Measurements from ENCODE around the gene RAB6A. TPM values are rescaled to one million over a fixed set of nuclear protein-coding genes. Genes with fewer than 3 reads are reported as not detected.

RAB6A gene
- total and polyA plus RNA-seq, 2 of the 8 experiments (the other 6 are each of a cell fraction or from before 2014, with no cell fraction given): 24.4 to 88.6 TPM

GRCh38 chr11:73752903-73753302, 8.0 kb downstream of the RAB6A start:
- Histone ChIP-seq H3K4me3 (ENCODE audit: extremely low read depth in 1 of 4, insufficient read depth in 2 of 4, low read depth in 3 of 4, low read length in 4 of 4) (no peak overlapping the region), H3K36me3 (ENCODE audit: control insufficient read depth in 2 of 4, insufficient read depth in 4 of 4, low read length in 3 of 4) (no peaks in the 10 kb centered on the region), H2BK15ac (ENCODE audit: low read length) (no peak overlapping the region), H3K9me3 (ENCODE audit: insufficient read depth in 2 of 2, low read depth in 1 of 2, low read length in 1 of 2) (no peaks in the 10 kb centered on the region), H2AFZ (ENCODE audit: low read length) (no peak overlapping the region), H4K8ac (ENCODE audit: extremely low read depth, insufficient read depth, low read length) (no peak overlapping the region), H4K5ac (ENCODE audit: insufficient read length, low read depth, low read length) (no peak overlapping the region), H2BK5ac (ENCODE audit: low read depth, low read length) (no peak overlapping the region), H2BK12ac (ENCODE audit: low read depth, low read length) (no peak overlapping the region), H3K9ac (replicated peaks in 1 of 4; ENCODE audit: extremely low read depth in 1 of 4, low read depth in 3 of 4, low read length in 3 of 4) (no peak overlapping the region), H3K14ac (ENCODE audit: insufficient read length) (no peak overlapping the region), H3K27me3 (replicated peaks in 1 of 4; ENCODE audit: control insufficient read depth in 3 of 4, extremely low read depth in 1 of 4, insufficient read depth in 3 of 4, low read length in 3 of 4) (no peaks in the 10 kb centered on the region), H3K56ac (replicated peaks; ENCODE audit: insufficient read length, low read depth, low read length) (no peak overlapping the region), H3K18ac (ENCODE audit: extremely low read depth, low read length) (no peak overlapping the region), H2BK20ac (ENCODE audit: low read length) (no peak overlapping the region), H2BK120ac (replicated peaks; ENCODE audit: low read depth, low read length) (no peak overlapping the region), H4K20me1 (replicated peaks in 1 of 2; ENCODE audit: control insufficient read depth in 1 of 2, insufficient read depth in 2 of 2, low read length in 2 of 2) (peaks cover 5 to 19% of the 10 kb centered on the region in 2 experiments), H3K4me2 (ENCODE audit: insufficient read depth in 1 of 2, low read depth in 2 of 2, low read length in 2 of 2) (no peak overlapping the region), H3K4me1 (replicated peaks in 1 of 4; ENCODE audit: control insufficient read depth in 3 of 4, insufficient read depth in 4 of 4, low read length in 3 of 4) (no peaks in the 10 kb centered on the region; a peak in 1 of 7 replicates), H3K79me2 (ENCODE audit: control insufficient read depth in 1 of 2, insufficient read depth in 2 of 2, low read length in 2 of 2) (peaks cover 33 to 93% of the 10 kb centered on the region in 2 experiments), H3K79me1 (ENCODE audit: low read depth, low read length) (peaks cover 34% of the 10 kb centered on the region), H3K23me2 (ENCODE audit: low read depth, low read length) (no peaks in the 10 kb centered on the region), H4K91ac (replicated peaks; ENCODE audit: insufficient read length, low read length) (no peak overlapping the region), H3K27ac (ENCODE audit: low read depth, low read length) (no peak overlapping the region), H3K23ac (ENCODE audit: insufficient read length) (no peak overlapping the region), H2AK5ac (ENCODE audit: low read depth, low read length) (no peak overlapping the region), H3K4ac (replicated peaks; ENCODE audit: insufficient read length, low read depth, low read length) (no peak overlapping the region)
- POLR2A ChIA-PET (ENCODE audit: partially characterized antibody): interaction anchor here (1.1 to 3.0 kb wide), 8 partner anchors 8 to 179 kb away, joined by 3 to 10 read pairs (median 5); partner anchors contain the start of gene RAB6A
- DNase-seq (ENCODE audit: low read depth in 1 of 2, low spot score in 2 of 2): peak in 1 of 2 experiments; percentile 44
- 92% methylated on average over 7 of the region's 7 CpGs; no CpG with 5 or more reads in 1 of the 2 experiments for WGBS, 2 experiments (ENCODE audit: extremely low coverage in 1 of 2, insufficient coverage in 1 of 2, insufficient read length in 1 of 2, insufficient replicate concordance in 2 of 2, low coverage in 1 of 2, low lambda C conversion rate in 2 of 2, missing lambda C conversion rate in 1 of 2)
- no peak for FAIRE-seq
- CTCF ChIA-PET (ENCODE audit: partially characterized antibody): interaction anchor here (0.7 to 1.8 kb wide), 10 partner anchors 8 to 392 kb away, joined by 3 to 11 read pairs (median 4); partner anchors contain the start of genes MRPL48 and RAB6A
- TF ChIP-seq E2F6 (IDR thresholded peaks at IDR 0.05): peak; percentile 90
- no peak for TF ChIP-seq ATF2 (IDR thresholded peaks at IDR 0.05; ENCODE audit: low read length)

Data from H1 (cell line).